Ishikawa (cell line): ENCODE results near the gene IGSF9.

Experiments used
- CEBPB ChIP-seq: IDR thresholded peaks from 2 replicates; pipeline ENCODE4 v1.6.1; 2012
- CREB1 ChIP-seq: IDR thresholded peaks from 2 replicates; pipeline ENCODE4 v1.6.1; 2012; ENCODE audit warnings: low read depth
- EGR1 ChIP-seq: IDR thresholded peaks from 2 replicates; pipeline ENCODE4 v1.6.1; 2012
- EP300 ChIP-seq: IDR thresholded peaks from 2 replicates; pipeline ENCODE4 v1.6.1; 2012; ENCODE audit warnings: borderline replicate concordance
- FOXM1 ChIP-seq: IDR thresholded peaks from 2 replicates; pipeline ENCODE4 v1.6.1; 2012; ENCODE audit warnings: low read depth, borderline replicate concordance
- MAX ChIP-seq: IDR thresholded peaks from 2 replicates; pipeline ENCODE4 v1.6.1; 2012
- NFIC ChIP-seq: IDR thresholded peaks from 2 replicates; pipeline ENCODE4 v1.6.1; 2012
- RAD21 ChIP-seq: IDR thresholded peaks from 2 replicates; pipeline ENCODE4 v1.6.1; 2012; ENCODE audit warnings: low read depth
- TAF1 ChIP-seq: IDR thresholded peaks from 2 replicates; pipeline ENCODE4 v1.6.1; 2012; ENCODE audit warnings: low read depth, mild to moderate bottlenecking
- TCF12 ChIP-seq: IDR thresholded peaks from 2 replicates; pipeline ENCODE4 v1.6.1; 2012; ENCODE audit warnings: low read depth
- TEAD4 ChIP-seq: IDR thresholded peaks from 2 replicates; pipeline ENCODE4 v1.6.1; 2012
- USF1 ChIP-seq: IDR thresholded peaks from 2 replicates; pipeline ENCODE4 v1.6.1; 2012
- YY1 ChIP-seq: IDR thresholded peaks from 2 replicates; pipeline ENCODE4 v1.6.1; 2012; ENCODE audit warnings: low read depth
- ZBTB7A ChIP-seq: IDR thresholded peaks from 2 replicates; pipeline ENCODE4 v1.6.1; 2012; ENCODE audit warnings: low read depth
- TF ChIP-seq, protein P1 (sequence below): IDR thresholded peaks from 2 replicates; pipeline ENCODE4 v1.6.1; 2012; ENCODE audit warnings: low read depth, mild to moderate bottlenecking

IGSF9 gene

GRCh38 chr1:159931101-159931794, 14.2 kb downstream of the IGSF9 start:
- TF ChIP-seq FOXM1: no peak
- no peak for TF ChIP-seq MAX
- no peak for TF ChIP-seq NFIC
- no peak for TF ChIP-seq ZBTB7A
- TF ChIP-seq CREB1: no peak
- TF ChIP-seq CEBPB: no peak
- TF ChIP-seq, protein P1, sequence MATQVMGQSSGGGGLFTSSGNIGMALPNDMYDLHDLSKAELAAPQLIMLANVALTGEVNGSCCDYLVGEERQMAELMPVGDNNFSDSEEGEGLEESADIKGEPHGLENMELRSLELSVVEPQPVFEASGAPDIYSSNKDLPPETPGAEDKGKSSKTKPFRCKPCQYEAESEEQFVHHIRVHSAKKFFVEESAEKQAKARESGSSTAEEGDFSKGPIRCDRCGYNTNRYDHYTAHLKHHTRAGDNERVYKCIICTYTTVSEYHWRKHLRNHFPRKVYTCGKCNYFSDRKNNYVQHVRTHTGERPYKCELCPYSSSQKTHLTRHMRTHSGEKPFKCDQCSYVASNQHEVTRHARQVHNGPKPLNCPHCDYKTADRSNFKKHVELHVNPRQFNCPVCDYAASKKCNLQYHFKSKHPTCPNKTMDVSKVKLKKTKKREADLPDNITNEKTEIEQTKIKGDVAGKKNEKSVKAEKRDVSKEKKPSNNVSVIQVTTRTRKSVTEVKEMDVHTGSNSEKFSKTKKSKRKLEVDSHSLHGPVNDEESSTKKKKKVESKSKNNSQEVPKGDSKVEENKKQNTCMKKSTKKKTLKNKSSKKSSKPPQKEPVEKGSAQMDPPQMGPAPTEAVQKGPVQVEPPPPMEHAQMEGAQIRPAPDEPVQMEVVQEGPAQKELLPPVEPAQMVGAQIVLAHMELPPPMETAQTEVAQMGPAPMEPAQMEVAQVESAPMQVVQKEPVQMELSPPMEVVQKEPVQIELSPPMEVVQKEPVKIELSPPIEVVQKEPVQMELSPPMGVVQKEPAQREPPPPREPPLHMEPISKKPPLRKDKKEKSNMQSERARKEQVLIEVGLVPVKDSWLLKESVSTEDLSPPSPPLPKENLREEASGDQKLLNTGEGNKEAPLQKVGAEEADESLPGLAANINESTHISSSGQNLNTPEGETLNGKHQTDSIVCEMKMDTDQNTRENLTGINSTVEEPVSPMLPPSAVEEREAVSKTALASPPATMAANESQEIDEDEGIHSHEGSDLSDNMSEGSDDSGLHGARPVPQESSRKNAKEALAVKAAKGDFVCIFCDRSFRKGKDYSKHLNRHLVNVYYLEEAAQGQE: no peak
- no peak for TF ChIP-seq USF1
- no peak for TF ChIP-seq EP300
- TF ChIP-seq EGR1: no peak
- no peak for TF ChIP-seq RAD21

- TF ChIP-seq TAF1 (no peak), RAD21 (no peak), YY1 (no peak), USF1 (no peak), EP300 (no peak), ZBTB7A (no peak), CREB1 (no peak), TCF12 (no peak), CEBPB (no peak), MAX (no peak), EGR1 (no peak), TEAD4 (no peak), NFIC (no peak), FOXM1 (no peak)
- TF ChIP-seq, protein P1: no peak
Measured at GRCh38 chr1:159930634-159931033, 14.8 kb downstream of the IGSF9 start.

- TF ChIP-seq ZBTB7A (no peak), NFIC (no peak), CREB1 (no peak), TEAD4 (no peak), MAX (no peak), EP300 (no peak), USF1 (no peak), TCF12 (no peak), EGR1 (no peak), FOXM1 (no peak)
- TF ChIP-seq, protein P1: no peak
Measured at GRCh38 chr1:159930216-159930615, 15.2 kb downstream of the IGSF9 start.
